Trophoblast cell (in vitro differentiated cells and primary cell): ENCODE measurements around the gene CTDP1.
"Not testable (repeated sequence)": the region's sequence is repeated elsewhere in the genome, so short reads cannot be mapped to it uniquely, and the experiment has no call there.

Experiments
- DNase-seq, 2 donors: peaks; one replicate each; pipeline ENCODE4 v3.0.0-alpha.2; 2016
- H2AFZ ChIP-seq: 2 replicates; pipeline ENCODE4 v1.6.1; 2013; ENCODE audit warnings: low read length, moderate library complexity, mild to moderate bottlenecking; ENCODE audit not compliant: insufficient read depth, poor library complexity
- H2AK5ac ChIP-seq: 2 replicates; pipeline ENCODE4 v1.6.1; 2013; ENCODE audit warnings: mild to moderate bottlenecking, low read length
- H2BK120ac ChIP-seq: 2 replicates; pipeline ENCODE4 v1.6.1; 2013; ENCODE audit warnings: low read length, mild to moderate bottlenecking, moderate library complexity; ENCODE audit not compliant: insufficient read depth, poor library complexity
- H2BK12ac ChIP-seq: 2 replicates; pipeline ENCODE4 v1.6.1; 2013; ENCODE audit warnings: mild to moderate bottlenecking, low read length, moderate library complexity
- H2BK5ac ChIP-seq: 2 replicates; pipeline ENCODE4 v1.6.1; 2013; ENCODE audit warnings: low read length, low read depth, moderate library complexity, mild to moderate bottlenecking; ENCODE audit not compliant: poor library complexity
- H3K14ac ChIP-seq: 2 replicates; pipeline ENCODE4 v1.6.1; 2013; ENCODE audit warnings: mild to moderate bottlenecking, low read length
- H3K18ac ChIP-seq: 2 replicates; pipeline ENCODE4 v1.6.1; 2013; ENCODE audit warnings: mild to moderate bottlenecking, low read length
- H3K23ac ChIP-seq: 2 replicates; pipeline ENCODE4 v1.6.1; 2013; ENCODE audit warnings: low read length
- H3K27ac ChIP-seq: 2 replicates; pipeline ENCODE4 v1.5.1; 2013; ENCODE audit warnings: low read depth, mild to moderate bottlenecking, inconsistent platforms, low read length, moderate library complexity
- H3K27me3 ChIP-seq: 2 replicates; pipeline ENCODE4 v1.6.1; 2013; ENCODE audit warnings: inconsistent platforms, mild to moderate bottlenecking, low read length, moderate library complexity; ENCODE audit not compliant: insufficient read depth
- H3K36me3 ChIP-seq, 2 experiments: 1 replicate in 1 of 2; 2 replicates in 1 of 2; pipeline ENCODE4 v1.6.1; 2013; ENCODE audit warnings: low read length in 2 of 2, mild to moderate bottlenecking in 2 of 2, moderate library complexity in 1 of 2; ENCODE audit not compliant: insufficient read depth in 2 of 2, control insufficient read depth in 1 of 2
- H3K4ac ChIP-seq: 2 replicates; pipeline ENCODE4 v1.6.1; 2013; ENCODE audit warnings: low read depth, mild to moderate bottlenecking, low read length, moderate library complexity
- H3K4me1 ChIP-seq, 2 experiments: 1 replicate in 1 of 2; 2 replicates in 1 of 2; pipeline ENCODE4 v1.6.1; 2013; ENCODE audit warnings: low read length in 2 of 2, mild to moderate bottlenecking in 2 of 2, moderate library complexity in 1 of 2; ENCODE audit not compliant: insufficient read depth in 2 of 2, control insufficient read depth in 1 of 2
- H3K4me2 ChIP-seq: 2 replicates; pipeline ENCODE4 v1.6.1; 2013; ENCODE audit warnings: inconsistent platforms, mild to moderate bottlenecking, low read length, moderate library complexity
- H3K4me3 ChIP-seq: 2 replicates; pipeline ENCODE4 v1.5.1; 2013; ENCODE audit warnings: mild to moderate bottlenecking, low read depth, low read length, inconsistent platforms
- H3K79me1 ChIP-seq: one replicate; pipeline ENCODE4 v1.6.1; 2013; ENCODE audit warnings: low read length
- H3K79me2 ChIP-seq: 2 replicates; pipeline ENCODE4 v1.6.1; 2013; ENCODE audit warnings: low read length, mild to moderate bottlenecking; ENCODE audit not compliant: control insufficient read depth, insufficient read depth, poor library complexity
- H3K9ac ChIP-seq: 2 replicates; pipeline ENCODE4 v1.6.1; 2013; ENCODE audit warnings: mild to moderate bottlenecking, low read length
- H3K9me3 ChIP-seq: 2 replicates; pipeline ENCODE4 v1.6.1; 2013; ENCODE audit warnings: low read depth, mild to moderate bottlenecking, control low read depth, inconsistent platforms, low read length; ENCODE audit not compliant: insufficient read depth
- H4K12ac ChIP-seq: 2 replicates; pipeline ENCODE4 v1.6.1; 2013; ENCODE audit warnings: low read depth, mild to moderate bottlenecking, low read length, moderate library complexity
- H4K8ac ChIP-seq: 2 replicates; pipeline ENCODE4 v1.6.1; 2013; ENCODE audit warnings: low read depth, mild to moderate bottlenecking, low read length, moderate library complexity
- H4K91ac ChIP-seq: one replicate; pipeline ENCODE4 v1.6.1; 2013; ENCODE audit warnings: low read depth, mild to moderate bottlenecking, low read length, moderate library complexity
- WGBS: extraction: QIAGEN DNeasy Blood & Tissue Kit; methylation state at CpG from one replicate; pipeline ENCODE4 v1.1.7; 2013; ENCODE audit warnings: missing lambda C conversion rate; ENCODE audit not compliant: insufficient read length, insufficient coverage; ENCODE audit errors: extremely low coverage; 5-methylcytosine and 5-hydroxymethylcytosine counted together

The CTDP1 gene

DNA sequence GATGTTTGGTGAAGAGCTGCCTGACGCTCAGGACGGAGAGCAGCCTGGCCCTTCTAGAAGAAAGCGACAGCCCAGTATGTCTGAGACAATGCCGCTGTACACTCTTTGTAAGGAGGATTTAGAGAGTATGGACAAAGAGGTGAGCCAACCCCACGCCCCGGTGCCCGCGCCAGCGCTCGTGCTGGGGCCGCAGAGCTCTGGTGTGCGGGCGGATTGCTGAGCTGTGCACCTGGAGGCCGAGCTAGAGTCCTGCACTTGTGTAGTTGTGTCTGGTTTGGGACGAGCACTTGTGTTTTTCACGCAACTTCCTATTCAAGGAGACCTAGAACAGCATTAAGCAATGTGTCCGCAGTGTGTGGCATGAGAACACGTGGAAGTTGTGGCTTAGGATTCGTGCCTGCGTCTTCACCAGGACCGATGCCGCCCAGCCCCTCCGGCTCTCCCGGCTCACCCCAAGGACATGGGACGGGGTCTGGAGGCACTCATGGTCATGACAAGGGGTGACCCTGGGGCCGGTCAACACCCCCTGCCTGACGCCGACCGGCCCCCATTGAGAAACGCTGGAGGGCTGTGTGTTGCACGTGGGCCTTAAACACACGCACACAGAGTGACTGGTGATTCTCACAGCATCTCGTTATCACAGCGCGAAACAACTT is 49.5 kb downstream of the CTDP1 start:
- H3K9ac ChIP-seq = no peak overlapping the region
- H3K27ac ChIP-seq = no peak overlapping the region
- H3K4me3 ChIP-seq = no peak overlapping the region
- no peaks in the 10 kb centered on the region for H3K79me1 ChIP-seq
- H3K27me3 ChIP-seq = no peaks in the 10 kb centered on the region
- H3K4me2 ChIP-seq = no peak overlapping the region
- no peak overlapping the region for H4K8ac ChIP-seq
- no peak overlapping the region for H2AFZ ChIP-seq
- peaks cover 38 to 55% of the 10 kb centered on the region in 2 experiments for H3K36me3 ChIP-seq
- no peak overlapping the region for H2BK5ac ChIP-seq
- H2BK120ac ChIP-seq = no peak overlapping the region
- H4K12ac ChIP-seq = no peak overlapping the region
- no peaks in the 10 kb centered on the region for H3K79me2 ChIP-seq
- no peaks in the 10 kb centered on the region for H3K4me1 ChIP-seq
- no peak overlapping the region for H3K14ac ChIP-seq
- no peak overlapping the region for H3K4ac ChIP-seq
- H2AK5ac ChIP-seq = no peak overlapping the region
- no CpG with 5 or more reads among the region's 35 CpGs for WGBS
- no peak for DNase-seq
- no peak overlapping the region for H2BK12ac ChIP-seq
- no peak overlapping the region for H3K23ac ChIP-seq
- no peak overlapping the region for H4K91ac ChIP-seq
- H3K18ac ChIP-seq = no peak overlapping the region
- H3K9me3 ChIP-seq = peaks cover 37% of the 10 kb centered on the region

DNA sequence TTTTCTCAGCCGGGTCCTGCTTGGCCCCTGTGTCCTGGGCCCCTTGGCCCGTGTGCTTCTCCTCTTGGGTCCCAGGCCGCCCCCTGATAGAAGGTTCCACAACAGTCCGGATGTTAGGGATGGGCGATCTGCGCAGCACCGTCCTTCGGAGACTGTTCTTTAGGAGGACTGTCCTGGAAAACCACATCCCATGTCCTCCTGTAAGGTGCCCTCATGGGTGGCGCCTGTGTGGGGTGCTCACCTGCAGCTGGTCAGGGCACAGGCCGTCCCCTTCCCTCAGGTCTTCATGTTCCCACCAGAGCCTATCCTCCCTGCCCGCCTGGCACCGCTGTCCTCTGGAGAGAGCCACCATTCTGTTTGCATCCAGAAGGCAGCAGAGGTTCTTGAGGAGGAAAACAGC is 50.0 kb downstream of the CTDP1 start:
- Histone ChIP-seq H4K8ac (no peak overlapping the region), H2AFZ (no peak overlapping the region), H3K79me1 (no peaks in the 10 kb centered on the region), H3K9me3 (peaks cover 40% of the 10 kb centered on the region), H3K4ac (no peak overlapping the region), H3K4me1 (no peaks in the 10 kb centered on the region), H3K4me3 (no peak overlapping the region), H3K27me3 (no peaks in the 10 kb centered on the region), H3K4me2 (no peak overlapping the region), H2BK5ac (no peak overlapping the region), H2BK12ac (no peak overlapping the region), H4K12ac (no peak overlapping the region), H3K9ac (no peak overlapping the region), H3K23ac (no peak overlapping the region), H2AK5ac (no peak overlapping the region), H3K27ac (no peak overlapping the region), H3K18ac (no peak overlapping the region), H3K14ac (no peak overlapping the region), H2BK120ac (no peak overlapping the region), H4K91ac (no peak overlapping the region), H3K36me3 (peaks cover 41 to 60% of the 10 kb centered on the region in 2 experiments), H3K79me2 (no peaks in the 10 kb centered on the region)
- no CpG with 5 or more reads among the region's 12 CpGs for WGBS
- no peak for DNase-seq

- Histone ChIP-seq H4K8ac (no peak overlapping the region), H3K18ac (no peak overlapping the region), H2AK5ac (no peak overlapping the region), H3K4me2 (no peak overlapping the region), H3K36me3 (peaks cover 50 to 70% of the 10 kb centered on the region in 2 experiments), H2BK12ac (no peak overlapping the region), H3K79me2 (no peaks in the 10 kb centered on the region), H3K4me1 (no peaks in the 10 kb centered on the region), H3K4me3 (no peak overlapping the region), H3K4ac (no peak overlapping the region), H3K23ac (no peak overlapping the region), H4K91ac (no peak overlapping the region), H3K27ac (no peak overlapping the region), H3K27me3 (no peaks in the 10 kb centered on the region), H2AFZ (no peak overlapping the region), H3K14ac (no peak overlapping the region), H3K79me1 (no peaks in the 10 kb centered on the region), H2BK5ac (no peak overlapping the region), H2BK120ac (no peak overlapping the region), H3K9me3 (peaks cover 41% of the 10 kb centered on the region), H3K9ac (no peak overlapping the region), H4K12ac (no peak overlapping the region)
- DNase-seq = no peak
- WGBS = no CpG with 5 or more reads among the region's 11 CpGs
Measured at GRCh38 chr18:79730804-79731203, 51.2 kb downstream of the CTDP1 start.

DNA sequence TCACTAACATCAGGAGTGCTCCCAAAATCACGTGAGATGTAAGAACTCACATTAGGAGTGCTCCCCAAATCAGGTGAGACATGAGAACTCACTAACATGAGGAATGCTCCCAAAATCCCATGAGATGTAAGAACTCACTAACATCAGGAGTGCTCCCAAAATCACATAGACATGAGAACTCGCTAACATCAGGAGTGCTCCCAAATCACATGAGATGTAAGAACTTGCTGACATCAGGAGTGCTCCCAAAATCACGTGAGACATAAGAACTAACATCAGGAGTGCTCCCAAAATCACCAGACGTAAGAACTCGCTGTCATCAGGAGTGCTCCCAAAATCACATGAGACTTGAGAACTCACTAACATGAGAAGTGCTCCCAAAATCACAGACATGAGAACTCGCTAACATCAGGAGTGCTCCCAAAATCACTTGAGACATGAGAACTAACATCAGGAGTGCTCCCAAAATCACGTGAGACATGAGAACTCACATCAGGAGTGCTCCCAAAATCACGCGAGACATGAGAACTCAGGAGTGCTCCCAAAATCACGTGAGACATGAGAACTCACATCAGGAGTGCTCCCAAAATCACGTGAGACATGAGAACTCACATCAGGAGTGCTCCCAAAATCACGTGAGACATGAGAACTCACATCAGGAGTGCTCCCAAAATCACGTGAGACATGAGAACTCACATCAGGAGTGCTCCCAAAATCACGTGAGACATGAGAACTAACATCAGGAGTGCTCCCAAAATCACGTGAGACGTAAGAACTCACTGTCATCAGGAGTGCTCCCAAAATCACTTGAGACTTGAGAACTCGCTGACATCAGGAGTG is 52.5 kb downstream of the CTDP1 start:
- Histone ChIP-seq H3K36me3 (peaks cover 61 to 82% of the 10 kb centered on the region in 2 experiments), H3K9me3 (peaks cover 44% of the 10 kb centered on the region)
- H3K14ac ChIP-seq, H2AK5ac ChIP-seq, H3K79me2 ChIP-seq, H3K4me3 ChIP-seq, H3K27ac ChIP-seq, H3K4me2 ChIP-seq, H3K79me1 ChIP-seq, H3K9ac ChIP-seq, H4K12ac ChIP-seq, H3K4me1 ChIP-seq, H3K27me3 ChIP-seq, H2BK12ac ChIP-seq, H3K4ac ChIP-seq, H3K23ac ChIP-seq, DNase-seq, H4K8ac ChIP-seq, H2AFZ ChIP-seq, H2BK5ac ChIP-seq, H2BK120ac ChIP-seq, H4K91ac ChIP-seq, H3K18ac ChIP-seq: not testable (repeated sequence)
- WGBS = no CpG with 5 or more reads among the region's 17 CpGs
